ENCODE data around the gene EGFR.

The EGFR gene

GRCh38 chr7:55065079-55065478 is 46.3 kb downstream of the EGFR start:
- peak in 1 of 2 donors; percentile 58 for DNase-seq
- no peak for TF ChIP-seq CTCF (IDR thresholded peaks at IDR 0.05)
- intact Hi-C loops (cut with DNase I; ENCODE audit: low total_unique reads) = loop anchor here (5.0 kb wide), 1 partner anchor 43 kb away; no protein-coding TSS in a partner anchor
- no peaks in the 10 kb centered on the region for H3K9me3 ChIP-seq
- no peaks in the 10 kb centered on the region for H3K36me3 ChIP-seq
- peaks cover 0 to 61% (median 38%) of the 10 kb centered on the region in 4 donors for H3K4me1 ChIP-seq
- peak overlapping the region; percentile 37 to 76 for H3K27ac ChIP-seq
- no peaks in the 10 kb centered on the region for H3K27me3 ChIP-seq
- H3K4me3 ChIP-seq = no peak overlapping the region

DNA sequence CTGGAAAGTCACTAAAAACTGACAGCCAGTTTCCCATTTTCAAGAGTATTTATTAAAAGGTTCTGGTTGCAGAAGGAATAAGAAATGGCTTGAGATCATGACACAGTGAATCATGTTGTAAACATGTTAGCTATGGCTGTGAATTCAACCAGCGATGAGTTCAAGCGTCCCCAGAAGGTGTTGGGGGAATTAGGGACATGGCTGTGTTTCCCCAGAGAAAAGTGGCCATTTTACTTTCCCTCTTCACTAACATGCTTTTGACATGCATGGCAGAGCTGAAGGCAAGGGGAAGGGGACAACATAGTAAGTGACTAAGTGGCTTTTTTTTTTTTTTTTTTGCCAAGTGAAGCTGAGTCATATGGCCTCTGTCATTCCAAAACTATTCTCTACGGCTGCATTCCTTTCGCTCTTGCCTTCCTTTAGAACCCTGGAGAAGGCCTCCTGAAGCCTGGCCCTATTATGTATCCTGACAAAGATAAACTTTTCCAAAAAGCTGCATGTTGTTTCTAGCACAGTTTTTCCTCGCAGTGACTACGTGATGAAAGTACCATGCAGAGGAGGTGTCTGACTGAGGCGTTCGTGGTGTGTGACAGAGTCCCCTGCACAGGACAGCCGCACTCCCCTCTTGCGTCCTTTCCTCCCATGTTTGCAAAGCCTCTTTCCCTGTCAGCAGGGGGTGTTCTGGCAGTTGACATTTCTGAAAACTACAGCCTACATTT is 46.9 kb downstream of the EGFR start:
- no peak for TF ChIP-seq CTCF (IDR thresholded peaks at IDR 0.05)
- peaks cover 0 to 55% (median 34%) of the 10 kb centered on the region in 4 donors for H3K4me1 ChIP-seq
- intact Hi-C loops (cut with DNase I; ENCODE audit: low total_unique reads) = loop anchor here (5.0 kb wide), 1 partner anchor 43 kb away; no protein-coding TSS in a partner anchor
- no peak for DNase-seq
- no peaks in the 10 kb centered on the region for H3K36me3 ChIP-seq
- H3K4me3 ChIP-seq = peak overlapping the region; percentile 5 to 16
- H3K27me3 ChIP-seq = no peaks in the 10 kb centered on the region
- H3K9me3 ChIP-seq = no peaks in the 10 kb centered on the region
- H3K27ac ChIP-seq = peak overlapping the region; percentile 37 to 76

DNA sequence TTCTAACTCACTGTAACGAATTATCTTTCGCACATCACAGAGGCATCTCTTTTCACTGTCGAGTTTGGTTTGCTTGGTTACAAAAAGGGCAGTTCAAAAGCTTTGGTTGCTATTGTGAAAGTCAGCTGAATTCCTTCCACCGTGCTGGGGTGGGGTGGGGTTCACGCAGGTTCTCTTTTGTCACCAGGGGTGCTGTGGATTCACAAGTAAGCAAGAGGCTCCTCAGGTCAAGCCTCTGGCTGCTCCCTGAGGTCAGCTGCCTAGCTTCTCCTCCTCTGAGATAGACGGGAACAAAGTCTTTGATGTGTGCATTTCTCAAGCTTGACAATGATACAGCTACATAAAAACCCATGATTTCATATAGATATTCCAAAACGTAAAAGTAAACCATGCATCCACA is 47.7 kb downstream of the EGFR start:
- no peak for DNase-seq
- TF ChIP-seq CTCF (IDR thresholded peaks at IDR 0.05) = no peak
- Histone ChIP-seq H3K36me3 (no peaks in the 10 kb centered on the region), H3K4me1 (peaks cover 0 to 55% (median 31%) of the 10 kb centered on the region in 4 donors), H3K27me3 (no peaks in the 10 kb centered on the region), H3K4me3 (no peak overlapping the region), H3K27ac (peak overlapping the region; percentile 37 to 76), H3K9me3 (no peaks in the 10 kb centered on the region)
- intact Hi-C loops (cut with DNase I; ENCODE audit: low total_unique reads) = loop anchor here (5.0 kb wide), 1 partner anchor 44 kb away; no protein-coding TSS in a partner anchor

- Histone ChIP-seq H3K36me3 (no peaks in the 10 kb centered on the region), H3K4me3 (no peak overlapping the region), H3K9me3 (no peaks in the 10 kb centered on the region), H3K27me3 (no peaks in the 10 kb centered on the region), H3K4me1 (peaks cover 0 to 55% (median 29%) of the 10 kb centered on the region in 4 donors), H3K27ac (peak overlapping the region; percentile 37 to 76)
- DNase-seq = no peak
- intact Hi-C loops (cut with DNase I; ENCODE audit: low total_unique reads) = loop anchor here (5.0 kb wide), 1 partner anchor 45 kb away; no protein-coding TSS in a partner anchor
- TF ChIP-seq CTCF (IDR thresholded peaks at IDR 0.05) = no peak
Observed at GRCh38 chr7:55066938-55067337, 48.1 kb downstream of the EGFR start.

DNA sequence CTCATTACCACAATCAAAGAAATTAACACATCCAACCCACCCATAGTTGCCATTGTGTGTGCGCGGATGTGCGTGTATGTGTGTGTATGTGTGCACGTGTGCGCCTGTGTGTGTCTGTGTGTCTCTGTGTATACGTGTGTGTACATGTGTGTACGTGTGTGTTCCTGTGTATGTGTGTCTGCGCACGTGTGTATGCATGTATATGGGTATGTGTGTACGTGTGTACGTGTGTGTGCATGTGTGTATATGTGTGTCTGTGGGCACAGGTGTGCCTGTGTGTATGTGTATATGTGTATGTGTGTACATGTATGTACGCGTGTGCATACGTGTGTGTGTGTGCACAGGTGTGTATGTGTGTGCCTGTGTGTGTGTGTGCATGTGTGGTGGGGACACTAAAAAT is 48.9 kb downstream of the EGFR start:
- Histone ChIP-seq H3K27ac (no peak overlapping the region), H3K9me3 (no peaks in the 10 kb centered on the region), H3K4me3 (no peak overlapping the region), H3K4me1 (peaks cover 0 to 57% (median 30%) of the 10 kb centered on the region in 4 donors), H3K27me3 (no peaks in the 10 kb centered on the region), H3K36me3 (no peaks in the 10 kb centered on the region)
- intact Hi-C loops (cut with DNase I; ENCODE audit: low total_unique reads) = loop anchor here (5.0 kb wide), 1 partner anchor 45 kb away; no protein-coding TSS in a partner anchor
- TF ChIP-seq CTCF (IDR thresholded peaks at IDR 0.05) = no peak
- no peak for DNase-seq

Data from tibial artery (tissue), 4 donors.